ENCODE measurements around the gene EPS8L3.

- TF ChIP-seq CTCF (IDR thresholded peaks at IDR 0.05; ENCODE audit: low read depth, low read length) (no peak), EZH2phosphoT487 (IDR thresholded peaks at IDR 0.05; ENCODE audit: low read depth) (no peak)
These were observed 28.5 kb upstream of the EPS8L3 start for GRCh38 chr1:109792056-109792831.
